ENCODE data around the gene DDA1.

The DDA1 gene

DNA sequence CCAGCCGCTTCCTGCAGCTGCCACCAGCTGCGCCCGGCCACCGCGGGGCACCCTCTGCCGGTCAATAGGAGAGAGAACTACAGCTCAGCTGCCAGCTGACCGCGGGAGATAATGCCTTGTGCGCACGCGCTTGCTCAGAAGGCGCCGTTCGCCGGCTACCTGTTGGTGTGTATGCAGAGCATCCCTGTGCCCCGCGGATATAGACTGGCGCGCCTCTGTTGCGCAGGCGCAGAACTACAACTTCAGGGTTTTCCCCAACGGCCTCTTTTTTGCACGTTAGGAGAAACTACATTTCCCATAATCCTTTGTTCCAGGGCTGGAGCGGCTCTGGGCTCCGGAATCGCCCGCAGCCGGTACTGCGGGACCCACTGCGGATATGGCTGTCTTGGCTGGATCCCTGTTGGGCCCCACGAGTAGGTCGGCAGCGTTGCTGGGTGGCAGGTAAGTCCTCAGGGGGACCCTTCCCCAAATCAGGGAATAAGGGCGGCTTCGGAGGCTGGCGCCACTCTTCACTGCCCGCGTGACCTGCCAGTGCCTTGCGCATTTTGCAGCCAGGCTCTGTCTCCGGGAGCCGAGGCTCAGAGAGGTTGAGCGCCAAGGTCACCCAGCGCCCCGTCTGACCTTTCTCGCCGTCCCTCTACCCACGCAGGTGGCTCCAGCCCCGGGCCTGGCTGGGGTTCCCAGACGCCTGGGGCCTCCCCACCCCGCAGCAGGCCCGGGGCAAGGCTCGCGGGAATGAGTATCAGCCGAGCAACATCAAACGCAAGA lies 3.7 kb upstream of the DDA1 start, which contains the start of gene MRPL34:
MRPL34 (plus strand) TSS at position 356 of the 768 bp plus-strand sequence; CDS start at position 377, 21 bp downstream.
- Histone ChIP-seq H3K79me2 (ENCODE audit: insufficient read depth, low read length) (peaks cover 37% of the 10 kb centered on the region), H3K36me3 (ENCODE audit: insufficient read depth, low read length) (peaks cover 9% of the 10 kb centered on the region), H3K4me1 (ENCODE audit: insufficient read depth, low read length) (peaks cover 46% of the 10 kb centered on the region), H3K9ac (ENCODE audit: low read depth, low read length) (peak within 1 kb of the TSS; percentile 76), H4K20me1 (ENCODE audit: insufficient read depth, low read length) (peaks cover 10% of the 10 kb centered on the region), H2AFZ (ENCODE audit: low read depth, low read length) (peak within 1 kb of the TSS; percentile 84), H3K4me2 (ENCODE audit: insufficient read depth, low read length) (peak within 1 kb of the TSS; percentile 78), H3K27ac (ENCODE audit: low read length) (peak within 1 kb of the TSS; percentile 87), H3K4me3 (ENCODE audit: low read depth in 1 of 2, low read length in 2 of 2) (peak within 1 kb of the TSS; percentile 60 to 70; a peak in 3 of 4 replicates), H3K27me3 (ENCODE audit: insufficient read depth, low read length, poor library complexity) (no peaks in the 10 kb centered on the region), H3K9me3 (ENCODE audit: insufficient read depth, low read length, severe bottlenecking) (no peaks in the 10 kb centered on the region)
- TF ChIP-seq, protein P1, sequence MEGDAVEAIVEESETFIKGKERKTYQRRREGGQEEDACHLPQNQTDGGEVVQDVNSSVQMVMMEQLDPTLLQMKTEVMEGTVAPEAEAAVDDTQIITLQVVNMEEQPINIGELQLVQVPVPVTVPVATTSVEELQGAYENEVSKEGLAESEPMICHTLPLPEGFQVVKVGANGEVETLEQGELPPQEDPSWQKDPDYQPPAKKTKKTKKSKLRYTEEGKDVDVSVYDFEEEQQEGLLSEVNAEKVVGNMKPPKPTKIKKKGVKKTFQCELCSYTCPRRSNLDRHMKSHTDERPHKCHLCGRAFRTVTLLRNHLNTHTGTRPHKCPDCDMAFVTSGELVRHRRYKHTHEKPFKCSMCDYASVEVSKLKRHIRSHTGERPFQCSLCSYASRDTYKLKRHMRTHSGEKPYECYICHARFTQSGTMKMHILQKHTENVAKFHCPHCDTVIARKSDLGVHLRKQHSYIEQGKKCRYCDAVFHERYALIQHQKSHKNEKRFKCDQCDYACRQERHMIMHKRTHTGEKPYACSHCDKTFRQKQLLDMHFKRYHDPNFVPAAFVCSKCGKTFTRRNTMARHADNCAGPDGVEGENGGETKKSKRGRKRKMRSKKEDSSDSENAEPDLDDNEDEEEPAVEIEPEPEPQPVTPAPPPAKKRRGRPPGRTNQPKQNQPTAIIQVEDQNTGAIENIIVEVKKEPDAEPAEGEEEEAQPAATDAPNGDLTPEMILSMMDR (IDR thresholded peaks at IDR 0.05; ENCODE audit: borderline replicate concordance, extremely low read depth, low read length, poor library complexity, severe bottlenecking) = peak; percentile 79
- no peak for TF ChIP-seq EZH2 (IDR thresholded peaks at IDR 0.05; ENCODE audit: borderline replicate concordance, low read depth, low read length, severe bottlenecking)
- DNase-seq (peak; percentile 96), ATAC-seq (ENCODE audit: insufficient read depth, low read depth) (peak; percentile 66)

DNA sequence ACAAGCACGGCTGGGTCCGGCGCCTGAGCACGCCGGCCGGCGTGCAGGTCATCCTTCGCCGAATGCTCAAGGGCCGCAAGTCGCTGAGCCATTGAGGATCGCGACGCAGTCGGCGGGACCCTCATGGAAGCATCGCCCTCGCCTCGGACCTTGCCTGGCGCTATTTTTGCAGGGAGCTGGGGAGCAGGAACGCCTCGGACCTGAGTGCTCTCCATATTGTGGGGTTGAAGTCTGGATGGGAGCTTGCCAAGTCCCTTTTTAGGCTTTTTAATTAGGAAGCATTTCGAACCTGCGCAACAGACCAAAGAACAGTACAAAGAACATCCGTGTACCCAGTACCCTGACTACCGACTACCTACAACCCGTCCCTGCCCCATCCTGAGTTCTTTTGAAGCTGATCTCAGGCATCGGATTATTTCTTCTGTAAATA lies 3.1 kb upstream of the DDA1 start:
- peaks cover 43% of the 10 kb centered on the region for H3K79me2 ChIP-seq (ENCODE audit: insufficient read depth, low read length)
- H3K9me3 ChIP-seq (ENCODE audit: insufficient read depth, low read length, severe bottlenecking) = no peaks in the 10 kb centered on the region
- peak overlapping the region; percentile 84 for H2AFZ ChIP-seq (ENCODE audit: low read depth, low read length)
- H3K4me2 ChIP-seq (ENCODE audit: insufficient read depth, low read length) = peak overlapping the region; percentile 78
- TF ChIP-seq EZH2 (IDR thresholded peaks at IDR 0.05; ENCODE audit: borderline replicate concordance, low read depth, low read length, severe bottlenecking) = no peak
- TF ChIP-seq, protein P1 (IDR thresholded peaks at IDR 0.05; ENCODE audit: borderline replicate concordance, extremely low read depth, low read length, poor library complexity, severe bottlenecking) = no peak
- H3K27ac ChIP-seq (ENCODE audit: low read length) = peak overlapping the region; percentile 87
- DNase-seq (peak; percentile 26), ATAC-seq (ENCODE audit: insufficient read depth, low read depth) (no peak)
- peaks cover 14% of the 10 kb centered on the region for H4K20me1 ChIP-seq (ENCODE audit: insufficient read depth, low read length)
- H3K9ac ChIP-seq (ENCODE audit: low read depth, low read length) = peak overlapping the region; percentile 76
- H3K4me3 ChIP-seq (ENCODE audit: low read depth in 1 of 2, low read length in 2 of 2) = peak overlapping the region; percentile 60 to 70; a peak in 3 of 4 replicates
- no peaks in the 10 kb centered on the region for H3K27me3 ChIP-seq (ENCODE audit: insufficient read depth, low read length, poor library complexity)
- H3K36me3 ChIP-seq (ENCODE audit: insufficient read depth, low read length) = peaks cover 11% of the 10 kb centered on the region
- H3K4me1 ChIP-seq (ENCODE audit: insufficient read depth, low read length) = peaks cover 52% of the 10 kb centered on the region

DNA sequence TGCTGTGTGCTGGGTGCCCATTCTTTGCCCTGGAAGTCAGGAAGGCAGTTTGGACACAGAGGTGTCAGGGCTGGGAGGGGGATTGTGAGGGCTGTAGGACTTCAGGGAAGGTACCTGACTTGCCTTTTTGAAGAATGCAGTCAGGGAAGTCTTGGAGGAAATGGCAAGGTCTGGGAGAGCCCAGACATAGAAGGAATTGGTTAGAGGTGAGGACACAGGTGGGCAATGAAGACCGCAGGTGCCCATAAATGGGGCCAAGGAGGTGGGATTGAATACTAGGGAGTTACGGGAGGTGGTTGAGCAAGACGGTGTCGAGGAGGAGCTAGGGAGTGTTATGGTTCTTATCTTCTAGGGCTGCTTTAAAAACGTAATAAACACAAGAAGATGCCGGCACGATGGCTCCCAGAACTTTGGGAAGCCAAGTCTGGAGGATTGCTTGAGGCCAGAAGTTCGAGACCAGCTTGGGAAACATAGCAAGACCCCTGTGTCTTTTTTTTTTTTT lies 1.4 kb upstream of the DDA1 start:
- H3K27me3 ChIP-seq (ENCODE audit: insufficient read depth, low read length, poor library complexity) = no peaks in the 10 kb centered on the region
- DNase-seq = no peak
- no peak overlapping the region for H2AFZ ChIP-seq (ENCODE audit: low read depth, low read length)
- H3K36me3 ChIP-seq (ENCODE audit: insufficient read depth, low read length) = peaks cover 23% of the 10 kb centered on the region
- H3K4me3 ChIP-seq (ENCODE audit: low read depth in 1 of 2, low read length in 2 of 2) = no peak overlapping the region
- ATAC-seq (ENCODE audit: insufficient read depth, low read depth) = no peak
- H3K9ac ChIP-seq (ENCODE audit: low read depth, low read length) = no peak overlapping the region
- peaks cover 30% of the 10 kb centered on the region for H4K20me1 ChIP-seq (ENCODE audit: insufficient read depth, low read length)
- peaks cover 63% of the 10 kb centered on the region for H3K4me1 ChIP-seq (ENCODE audit: insufficient read depth, low read length)
- TF ChIP-seq, protein P1 (IDR thresholded peaks at IDR 0.05; ENCODE audit: borderline replicate concordance, extremely low read depth, low read length, poor library complexity, severe bottlenecking) = no peak
- no peak for TF ChIP-seq EZH2 (IDR thresholded peaks at IDR 0.05; ENCODE audit: borderline replicate concordance, low read depth, low read length, severe bottlenecking)
- peak overlapping the region; percentile 78 for H3K4me2 ChIP-seq (ENCODE audit: insufficient read depth, low read length)
- H3K27ac ChIP-seq (ENCODE audit: low read length) = peak overlapping the region; percentile 30; the same call in 1 of the 2 replicates
- no peaks in the 10 kb centered on the region for H3K9me3 ChIP-seq (ENCODE audit: insufficient read depth, low read length, severe bottlenecking)
- H3K79me2 ChIP-seq (ENCODE audit: insufficient read depth, low read length) = peaks cover 58% of the 10 kb centered on the region
